ENCODE measurements around the gene CYTH2.
A peak's percentile ranks its signal among the peaks of the same experiment; 100 is the strongest.

CYTH2 gene

GRCh38 chr19:48506138-48506733 is 37.1 kb downstream of the CYTH2 start:
- H3K4me3 ChIP-seq (ENCODE audit: low read depth, low read length), result no peak overlapping the region
- TF ChIP-seq POLR2A (IDR thresholded peaks at IDR 0.05; ENCODE audit: extremely low read depth, insufficient read length) (no peak), CTCF (IDR thresholded peaks at IDR 0.05; ENCODE audit: low read depth, low read length) (peak; percentile 94)
- peak; percentile 93 for DNase-seq (ENCODE audit: low read depth)

DNA sequence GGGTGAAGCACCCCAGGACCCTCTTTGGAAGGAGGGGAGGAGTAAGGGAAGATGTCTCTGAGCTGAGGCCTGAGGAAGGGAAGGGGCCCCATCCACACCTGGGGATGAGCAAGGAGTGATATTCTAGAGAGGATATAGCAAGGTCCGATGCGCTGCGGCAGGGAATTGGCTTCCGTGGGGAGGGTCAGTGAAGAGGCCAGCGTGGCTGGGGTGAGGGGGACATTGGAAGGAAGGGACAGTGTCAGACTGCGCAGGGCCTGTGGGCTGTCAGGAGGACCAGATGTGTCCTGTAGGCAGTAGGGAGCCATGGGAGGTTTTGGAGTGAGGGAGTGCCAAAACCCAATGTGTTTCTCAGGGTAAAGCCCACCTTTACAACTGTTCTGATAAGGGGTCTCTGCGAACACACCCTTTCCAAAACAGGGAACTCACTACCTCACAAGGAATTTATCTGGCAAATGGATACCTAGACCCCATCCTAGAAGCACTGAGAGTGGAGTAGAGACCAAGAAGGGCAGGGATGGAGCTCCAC is 38.8 kb downstream of the CYTH2 start:
- no peak overlapping the region for H3K4me3 ChIP-seq (ENCODE audit: low read depth, low read length)
- TF ChIP-seq POLR2A (IDR thresholded peaks at IDR 0.05; ENCODE audit: extremely low read depth, insufficient read length) (no peak), CTCF (IDR thresholded peaks at IDR 0.05; ENCODE audit: low read depth, low read length) (no peak), MYC (IDR thresholded peaks at IDR 0.05; ENCODE audit: low read depth, low read length) (no peak)
- TF ChIP-seq, protein P1, sequence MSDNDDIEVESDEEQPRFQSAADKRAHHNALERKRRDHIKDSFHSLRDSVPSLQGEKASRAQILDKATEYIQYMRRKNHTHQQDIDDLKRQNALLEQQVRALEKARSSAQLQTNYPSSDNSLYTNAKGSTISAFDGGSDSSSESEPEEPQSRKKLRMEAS (IDR thresholded peaks at IDR 0.05; ENCODE audit: low read depth, low read length), result no peak
- no peak for DNase-seq (ENCODE audit: low read depth)

GRCh38 chr19:48508729-48509411 is 39.7 kb downstream of the CYTH2 start:
- DNase-seq (ENCODE audit: low read depth), result peak; percentile 37
- TF ChIP-seq, protein P1 (IDR thresholded peaks at IDR 0.05; ENCODE audit: low read depth, low read length), result no peak
- no peak for TF ChIP-seq POLR2A (IDR thresholded peaks at IDR 0.05; ENCODE audit: extremely low read depth, insufficient read length)
- TF ChIP-seq CTCF (IDR thresholded peaks at IDR 0.05; ENCODE audit: low read depth, low read length), result no peak
- TF ChIP-seq MYC (IDR thresholded peaks at IDR 0.05; ENCODE audit: low read depth, low read length), result no peak
- no peak overlapping the region for H3K4me3 ChIP-seq (ENCODE audit: low read depth, low read length)

DNA sequence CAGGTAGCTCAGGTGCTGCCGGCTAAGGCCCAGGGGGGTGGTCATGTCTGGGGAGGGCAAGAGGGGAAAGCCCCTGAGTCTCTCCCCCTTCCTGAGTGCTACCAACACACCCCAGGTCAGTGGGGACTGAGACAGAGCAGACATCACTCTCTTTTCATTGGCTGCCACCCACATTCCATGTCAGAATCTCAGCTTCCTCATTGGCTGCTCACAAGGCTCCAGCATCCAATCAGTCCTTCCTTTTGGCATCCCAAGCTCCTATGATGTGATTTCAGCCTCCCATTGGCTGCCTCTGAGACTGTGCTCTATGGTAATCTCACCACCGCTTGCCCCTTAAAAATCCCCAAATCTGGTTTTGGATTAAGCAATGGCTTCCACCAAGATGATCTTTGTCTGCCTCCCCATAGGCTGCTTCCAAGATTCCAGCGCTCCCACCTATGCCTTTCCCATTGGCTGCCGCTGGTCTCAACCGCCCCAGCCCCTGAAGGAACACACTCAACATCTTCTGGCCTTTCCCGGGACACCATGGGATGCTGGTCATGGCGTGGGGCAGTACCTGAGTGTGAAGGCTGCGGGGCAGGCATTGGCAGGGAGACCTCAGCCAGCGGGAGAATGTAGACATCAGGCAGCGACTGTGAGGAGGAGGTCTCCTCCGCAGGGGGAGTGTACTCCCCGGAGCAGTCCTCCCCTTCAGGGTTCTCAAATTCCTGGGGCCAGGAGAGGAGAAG is 40.5 kb downstream of the CYTH2 start:
- TF ChIP-seq, protein P1 (IDR thresholded peaks at IDR 0.05; ENCODE audit: low read depth, low read length), result no peak
- TF ChIP-seq CTCF (IDR thresholded peaks at IDR 0.05; ENCODE audit: low read depth, low read length), result no peak
- TF ChIP-seq MYC (IDR thresholded peaks at IDR 0.05; ENCODE audit: low read depth, low read length), result no peak
- no peak for TF ChIP-seq POLR2A (IDR thresholded peaks at IDR 0.05; ENCODE audit: extremely low read depth, insufficient read length)
- H3K4me3 ChIP-seq (ENCODE audit: low read depth, low read length), result no peak overlapping the region
- DNase-seq (ENCODE audit: low read depth), result peak; percentile 76

DNA sequence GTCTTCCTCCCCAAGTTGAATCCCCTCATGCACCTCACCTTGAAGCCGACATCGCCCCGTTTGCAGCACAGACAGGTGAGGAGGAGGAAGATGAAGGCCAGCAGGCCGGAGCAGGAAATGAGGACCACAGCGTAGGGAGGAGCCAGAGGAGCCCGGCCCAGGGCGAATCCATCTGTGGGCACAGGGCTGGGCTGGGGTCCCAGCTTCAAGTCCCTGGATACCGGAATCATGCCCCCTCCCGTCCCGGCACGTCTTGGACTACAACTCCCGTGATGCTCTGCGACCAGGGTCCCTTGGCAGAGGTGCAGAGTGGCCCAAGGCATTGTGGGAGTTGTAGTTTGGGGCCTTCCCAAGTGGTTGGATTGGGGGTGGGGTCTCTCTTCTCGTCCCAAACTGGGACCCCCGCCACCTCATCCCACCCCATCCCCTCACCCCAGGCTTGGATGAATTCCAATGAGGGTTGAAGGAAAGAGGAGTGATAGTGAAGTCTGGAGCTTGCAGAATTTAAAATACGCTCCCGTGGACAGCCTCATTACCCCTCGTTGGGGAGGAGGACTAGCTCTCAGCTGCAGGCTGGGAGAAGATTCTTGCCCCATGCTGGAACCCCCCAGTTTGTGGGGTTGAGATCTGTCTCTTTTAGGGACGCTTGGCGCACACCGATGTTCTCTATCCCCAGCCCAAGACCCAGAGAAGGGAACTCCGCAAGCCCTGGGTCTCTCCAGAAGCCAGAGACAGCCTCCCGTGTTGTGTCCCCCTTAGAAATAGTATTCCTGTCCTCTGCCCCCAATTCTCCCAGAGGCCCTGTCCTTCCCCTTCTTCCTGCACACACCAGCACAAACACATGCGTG is 41.5 kb downstream of the CYTH2 start:
- no peak overlapping the region for H3K4me3 ChIP-seq (ENCODE audit: low read depth, low read length)
- DNase-seq (ENCODE audit: low read depth), result peak; percentile 88
- peak; percentile 5 for TF ChIP-seq CTCF (IDR thresholded peaks at IDR 0.05; ENCODE audit: low read depth, low read length)
- TF ChIP-seq, protein P1 (IDR thresholded peaks at IDR 0.05; ENCODE audit: low read depth, low read length), result no peak
